Measurements from ENCODE around the gene GNA15.

GRCh38 chr19:3131168-3131567, 4.7 kb upstream of the GNA15 start:
- no peak for TF ChIP-seq CTCF (IDR thresholded peaks at IDR 0.05)
- TF ChIP-seq POLR2A (IDR thresholded peaks at IDR 0.05), result no peak

All from Peyer's patch (tissue), 4 donors.